GM18520 (cell line): ENCODE results near the gene SLC13A1.
A peak's percentile ranks its signal among the peaks of the same experiment; 100 is the strongest.
"Not testable (repeated sequence)": the region's sequence is repeated elsewhere in the genome, so short reads cannot be mapped to it uniquely, and the experiment has no call there.

Source experiments
- ATAC-seq: cut with Tn5 transposase; IDR thresholded peaks from one replicate; pipeline ENCODE4 v1.9.1; 2021; ENCODE audit not compliant: unreplicated experiment

The SLC13A1 gene

GRCh38 chr7:123199883-123200282 is at the start of gene SLC13A1:
Gene SLC13A1 (minus strand): TSS chr7:123199969. CDS start chr7:123199946, 23 bp downstream.
- no peak for ATAC-seq

- ATAC-seq = no peak
Observed at GRCh38 chr7:123244768-123245167, 45.0 kb upstream of the SLC13A1 start.

GRCh38 chr7:123242467-123243092 is 42.8 kb upstream of the SLC13A1 start:
- ATAC-seq = no peak

- ATAC-seq = no peak
Observed at GRCh38 chr7:123241809-123242208, 42.0 kb upstream of the SLC13A1 start.

- no peak for ATAC-seq
Observed at GRCh38 chr7:123231021-123232000, 31.5 kb upstream of the SLC13A1 start.

- ATAC-seq = no peak
Observed at GRCh38 chr7:123230603-123231002, 30.8 kb upstream of the SLC13A1 start.

- ATAC-seq = no peak
Observed at GRCh38 chr7:123230147-123230546, 30.4 kb upstream of the SLC13A1 start.

- no peak for ATAC-seq
Observed at GRCh38 chr7:123229426-123229825, 29.7 kb upstream of the SLC13A1 start.

GRCh38 chr7:123227666-123228065 is 27.9 kb upstream of the SLC13A1 start:
- not testable (repeated sequence) for ATAC-seq

- no peak for ATAC-seq
Observed at GRCh38 chr7:123220396-123220795, 20.6 kb upstream of the SLC13A1 start.

- no peak for ATAC-seq
Observed at GRCh38 chr7:123218866-123219265, 19.1 kb upstream of the SLC13A1 start.

- no peak for ATAC-seq
Observed at GRCh38 chr7:123216825-123217224, 17.1 kb upstream of the SLC13A1 start.

- ATAC-seq = no peak
Observed at GRCh38 chr7:123215350-123215749, 15.6 kb upstream of the SLC13A1 start.

GRCh38 chr7:123211545-123211944 is 11.8 kb upstream of the SLC13A1 start:
- ATAC-seq = peak; percentile 64

- no peak for ATAC-seq
Observed at GRCh38 chr7:123210986-123211385, 11.2 kb upstream of the SLC13A1 start.

GRCh38 chr7:123209786-123210185 is 10.0 kb upstream of the SLC13A1 start:
- ATAC-seq = no peak

- ATAC-seq = no peak
Observed at GRCh38 chr7:123208793-123209192, 9.0 kb upstream of the SLC13A1 start.

- no peak for ATAC-seq
Observed at GRCh38 chr7:123204206-123204835, 4.6 kb upstream of the SLC13A1 start.

GRCh38 chr7:123201901-123202300 is 2.1 kb upstream of the SLC13A1 start:
- no peak for ATAC-seq

GRCh38 chr7:123198668-123199652 is 809 bp downstream of the SLC13A1 start:
- ATAC-seq = no peak
